T-helper 1 cell (primary cell): Measurements from ENCODE around the gene ACOXL.

Experiments
- DNase-seq, 5 donors: peaks; one replicate each; pipeline ENCODE4 v3.0.0-alpha.2; 2012 to 2020

Gene ACOXL

GRCh38 chr2:111140815-111141214, 408.4 kb downstream of the ACOXL start:
- DNase-seq = no peak

GRCh38 chr2:111142101-111142500, 409.7 kb downstream of the ACOXL start:
- DNase-seq = no peak

- no peak for DNase-seq
These were observed 410.9 kb downstream of the ACOXL start for GRCh38 chr2:111143107-111143842.

GRCh38 chr2:111143843-111144198, 411.4 kb downstream of the ACOXL start:
- no peak for DNase-seq

GRCh38 chr2:111145103-111145760, 412.9 kb downstream of the ACOXL start:
- DNase-seq = no peak

GRCh38 chr2:111145951-111146350, 413.6 kb downstream of the ACOXL start:
- DNase-seq = no peak

GRCh38 chr2:111148225-111148873, 416.0 kb downstream of the ACOXL start:
- DNase-seq = no peak

- DNase-seq = no peak
These were observed 416.6 kb downstream of the ACOXL start for GRCh38 chr2:111148925-111149324.

- no peak for DNase-seq
These were observed 417.6 kb downstream of the ACOXL start for GRCh38 chr2:111149882-111150455.

GRCh38 chr2:111154758-111155157, 422.4 kb downstream of the ACOXL start:
- DNase-seq = no peak

- DNase-seq = no peak
These were observed 423.2 kb downstream of the ACOXL start for GRCh38 chr2:111155610-111156009.

- DNase-seq = no peak
These were observed 424.2 kb downstream of the ACOXL start for GRCh38 chr2:111156529-111156928.

GRCh38 chr2:111157071-111157661, 424.8 kb downstream of the ACOXL start:
- DNase-seq = no peak

- no peak for DNase-seq
These were observed 425.4 kb downstream of the ACOXL start for GRCh38 chr2:111157798-111158197.

GRCh38 chr2:111159641-111160040, 427.3 kb downstream of the ACOXL start:
- DNase-seq = no peak

- no peak for DNase-seq
These were observed 428.4 kb downstream of the ACOXL start for GRCh38 chr2:111160758-111161157.

GRCh38 chr2:111161971-111162370, 429.6 kb downstream of the ACOXL start:
- DNase-seq = no peak

- DNase-seq = no peak
These were observed 430.5 kb downstream of the ACOXL start for GRCh38 chr2:111162718-111163331.

- no peak for DNase-seq
These were observed 431.7 kb downstream of the ACOXL start for GRCh38 chr2:111164078-111164477.

GRCh38 chr2:111165084-111165483, 432.7 kb downstream of the ACOXL start:
- DNase-seq = no peak

- DNase-seq = no peak
These were observed 433.7 kb downstream of the ACOXL start for GRCh38 chr2:111166115-111166514.

GRCh38 chr2:111167076-111167862, 434.9 kb downstream of the ACOXL start:
- DNase-seq = no peak
